DMS79 treated with DMSO at 0.1 percent for 48 hours (cell line): Measurements from ENCODE around the gene GAL3ST1.
A peak's percentile ranks its signal among the peaks of the same experiment; 100 is the strongest.
"Not testable (repeated sequence)": the region's sequence is repeated elsewhere in the genome, so short reads cannot be mapped to it uniquely, and the experiment has no call there.

Experiments
- DNase-seq: peaks from one replicate; lab custom pipeline; 2025; lab: John Stamatoyannopoulos, UW

GAL3ST1 gene

DNA sequence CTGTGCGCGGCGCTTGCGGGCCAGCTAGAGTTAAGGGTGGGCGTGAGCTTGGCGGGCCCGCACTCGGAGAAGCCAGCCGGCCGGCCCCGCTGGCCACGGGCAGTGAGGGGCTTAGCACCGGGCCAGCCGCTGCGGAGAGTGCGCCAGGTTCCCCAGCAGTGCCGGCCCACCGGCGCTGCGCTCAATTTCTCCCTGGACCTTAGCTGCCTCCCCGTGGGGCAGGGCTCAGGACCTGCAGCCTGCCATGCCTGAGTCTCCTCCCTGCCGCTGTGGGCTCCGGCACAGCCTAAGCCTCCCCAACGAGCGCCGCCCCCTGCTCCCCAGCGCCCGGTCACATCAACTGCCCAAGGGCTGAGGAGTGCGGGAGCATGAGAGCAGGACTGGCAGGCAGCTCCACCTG, 22.4 kb upstream of the GAL3ST1 start:
- DNase-seq, result no peak

DNA sequence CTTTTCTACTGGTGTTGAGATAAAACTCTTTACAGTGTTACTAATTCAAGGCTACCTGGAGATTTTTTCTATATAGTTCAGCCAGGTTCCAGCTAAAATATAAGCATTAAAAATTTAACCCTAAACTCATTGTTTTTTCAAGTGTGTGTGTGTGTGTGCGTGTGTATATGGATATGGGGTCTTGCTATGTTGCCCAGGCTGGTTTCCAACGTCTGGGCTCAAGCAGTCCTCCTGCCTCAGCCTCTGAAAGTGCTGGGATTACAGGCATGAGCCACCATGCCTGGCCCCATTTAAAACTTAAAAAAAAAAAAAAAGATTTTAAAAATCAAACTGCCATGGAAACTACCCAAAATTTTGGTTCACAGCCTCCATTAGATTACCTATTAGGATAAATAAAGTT, 21.7 kb upstream of the GAL3ST1 start:
- DNase-seq, result no peak

DNA sequence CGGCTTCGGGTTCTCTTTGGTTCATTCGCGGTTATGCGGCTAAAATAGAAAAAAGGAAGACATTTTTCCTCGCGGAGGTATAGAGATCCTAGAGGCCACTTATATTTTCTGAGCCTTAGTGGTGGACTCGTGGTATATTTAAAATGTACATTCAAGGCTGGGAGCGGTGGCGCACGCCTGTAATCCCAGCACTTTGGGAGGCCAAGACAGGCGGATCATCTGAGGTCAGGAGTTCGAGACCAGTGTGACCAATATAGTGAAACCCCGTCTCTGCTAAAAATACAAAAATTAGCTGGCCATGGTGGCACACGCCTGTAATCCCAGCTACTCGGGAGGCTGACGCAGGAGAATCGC, 17.9 kb upstream of the GAL3ST1 start:
- not testable (repeated sequence) for DNase-seq

DNA sequence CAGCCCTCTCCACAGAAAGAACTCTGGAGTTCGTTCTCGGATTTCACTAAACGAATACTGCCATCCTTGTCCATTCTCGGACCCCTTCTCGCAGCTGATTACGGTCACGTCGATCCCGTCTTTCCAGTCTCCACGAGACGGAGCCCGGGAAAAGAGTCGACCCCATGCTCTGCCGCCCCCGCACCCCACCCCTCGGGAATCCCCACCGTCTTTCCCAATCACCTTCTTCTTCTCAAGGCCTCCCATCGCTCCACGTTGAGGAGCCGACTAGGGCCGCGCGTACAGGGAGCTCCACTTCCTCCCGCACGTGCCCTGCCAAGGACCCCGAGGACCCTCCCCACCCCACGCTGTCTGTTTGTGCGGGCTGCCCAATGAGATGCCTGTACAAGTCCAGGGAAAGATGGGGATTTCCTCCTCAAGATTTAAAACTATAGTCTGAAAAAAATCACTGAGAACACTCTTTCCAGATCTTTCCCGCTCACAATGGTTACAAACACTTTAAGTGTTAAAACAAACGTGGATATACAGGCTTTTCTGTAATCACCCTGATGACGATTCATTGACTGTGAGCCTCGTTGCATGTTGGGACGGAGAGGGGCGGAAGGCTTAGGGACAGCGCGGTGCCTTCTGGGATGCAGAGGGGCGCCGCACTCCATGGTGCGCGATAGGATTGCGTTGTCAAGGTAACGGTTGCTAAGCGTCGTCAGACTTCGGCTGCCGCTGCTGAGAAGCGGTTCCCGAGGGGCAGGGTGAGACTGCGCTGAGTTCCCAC, 17.3 kb upstream of the GAL3ST1 start, which contains the start of gene PES1:
Gene PES1 (minus strand): TSS at position 323 of the 772 bp plus-strand sequence. CDS start 77 bp downstream, at position 246.
- peak; percentile 86 for DNase-seq

DNA sequence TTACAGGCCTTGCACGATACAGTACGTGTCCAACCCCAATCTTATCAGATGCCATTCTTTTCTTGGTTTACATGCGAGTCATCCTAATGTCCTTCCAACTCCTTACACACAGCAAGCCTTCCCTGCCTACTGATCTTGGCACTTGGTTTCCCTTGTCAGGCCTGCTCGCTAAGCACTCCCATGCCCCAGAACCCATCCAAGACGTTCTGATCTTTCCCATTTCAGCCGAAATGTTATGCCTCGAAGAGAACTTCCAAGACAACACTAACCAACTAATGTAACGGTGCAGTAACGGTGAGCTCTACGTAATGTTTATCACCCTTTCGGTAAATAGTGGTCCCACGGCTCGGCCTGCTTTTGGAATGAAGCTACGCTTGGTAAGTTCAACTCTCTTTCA, 16.7 kb upstream of the GAL3ST1 start:
- no peak for DNase-seq

DNA sequence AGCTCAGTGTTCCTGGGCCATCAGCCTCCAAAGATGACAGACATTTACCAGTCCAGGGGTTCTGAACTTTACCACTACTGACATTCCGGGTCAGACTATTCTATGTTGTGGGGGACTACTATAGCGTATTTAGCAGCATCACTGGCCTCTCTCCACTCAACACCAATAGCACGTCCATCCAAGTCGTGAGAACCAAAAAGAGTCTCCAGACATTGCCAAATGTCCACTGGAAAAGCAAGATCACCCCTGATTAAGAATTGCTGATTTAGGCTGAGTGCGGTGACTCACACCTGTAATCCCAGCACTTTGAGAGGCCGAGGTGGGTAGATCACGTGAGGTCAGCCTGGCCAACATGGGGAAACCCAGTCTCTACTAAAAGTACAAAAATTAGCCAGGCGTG, 11.9 kb upstream of the GAL3ST1 start:
- DNase-seq, result no peak

DNA sequence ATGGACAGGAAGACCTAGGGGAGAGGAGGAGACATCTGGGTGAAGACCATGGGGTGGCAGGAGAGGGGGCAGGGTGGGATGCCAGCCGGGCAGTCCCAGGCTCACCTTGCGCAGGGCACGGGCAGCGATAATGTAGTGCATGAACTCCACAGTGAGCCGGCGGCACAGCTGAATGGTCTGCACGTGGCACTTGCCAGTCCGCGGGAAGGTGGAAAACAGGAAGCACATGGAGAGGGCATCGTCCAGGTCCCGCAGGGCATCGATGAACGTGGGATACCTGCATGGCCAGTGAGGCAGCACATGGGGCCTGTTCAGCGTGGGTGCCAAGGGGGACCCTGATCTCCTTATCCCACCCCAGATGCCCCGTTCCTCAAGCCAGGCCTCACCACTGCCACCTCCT, 10.0 kb upstream of the GAL3ST1 start:
- no peak for DNase-seq

DNA sequence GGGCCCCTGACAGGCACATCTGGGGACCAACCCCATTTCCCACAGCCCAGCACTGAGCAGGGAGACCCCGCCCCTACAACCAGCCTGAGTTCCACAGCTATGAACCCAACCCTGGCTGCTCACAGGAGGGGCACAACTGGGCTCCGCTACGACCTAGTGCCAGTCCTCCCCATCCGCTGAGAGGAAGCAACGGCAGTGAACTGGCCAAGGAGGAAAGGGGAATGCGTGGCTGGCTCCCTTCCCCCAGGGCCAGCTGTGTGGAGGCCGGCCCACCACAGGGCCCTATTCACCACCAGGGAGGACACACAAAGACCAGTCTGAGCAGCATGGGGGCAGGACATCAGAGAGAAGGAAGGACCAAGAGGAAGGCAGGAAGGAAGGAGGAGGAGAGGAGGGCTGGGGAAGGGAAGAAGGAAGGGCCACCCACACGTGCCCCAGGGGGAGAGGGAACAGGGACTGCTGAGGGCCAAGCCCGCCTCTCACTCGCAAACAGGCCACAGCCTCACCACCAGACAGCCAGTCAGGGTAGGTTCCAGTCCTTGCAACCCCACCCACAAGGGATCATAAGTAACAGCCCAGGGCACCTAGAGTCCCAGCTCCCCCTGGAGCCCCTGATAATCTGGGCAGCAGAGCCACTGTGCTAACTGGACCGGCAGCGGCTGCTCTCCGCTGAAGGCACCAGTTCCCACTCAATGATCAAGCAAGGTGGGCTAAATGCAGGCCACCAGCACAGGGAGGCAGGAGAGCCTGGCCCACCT, 8.5 kb upstream of the GAL3ST1 start:
- no peak for DNase-seq

DNA sequence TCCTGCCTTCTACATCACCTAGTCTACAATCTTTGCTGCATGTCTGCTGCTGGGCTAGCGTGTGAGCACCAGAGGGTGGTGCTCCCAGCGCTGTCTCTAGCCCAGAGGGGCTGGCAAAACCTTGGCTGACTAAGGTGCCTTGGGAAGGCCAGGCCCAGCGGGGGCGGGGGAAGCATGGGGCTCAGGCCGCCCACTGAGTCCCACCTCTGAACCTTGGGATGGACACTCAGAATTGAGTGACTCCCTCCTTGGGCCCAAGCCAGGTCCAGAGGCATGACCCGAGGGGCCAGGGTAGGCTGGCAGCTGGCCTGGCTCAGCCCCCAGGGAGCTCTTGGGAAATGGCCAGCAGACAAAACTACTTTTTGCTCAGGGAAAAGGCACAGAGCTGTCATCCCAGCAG, 7.6 kb upstream of the GAL3ST1 start:
- no peak for DNase-seq

DNA sequence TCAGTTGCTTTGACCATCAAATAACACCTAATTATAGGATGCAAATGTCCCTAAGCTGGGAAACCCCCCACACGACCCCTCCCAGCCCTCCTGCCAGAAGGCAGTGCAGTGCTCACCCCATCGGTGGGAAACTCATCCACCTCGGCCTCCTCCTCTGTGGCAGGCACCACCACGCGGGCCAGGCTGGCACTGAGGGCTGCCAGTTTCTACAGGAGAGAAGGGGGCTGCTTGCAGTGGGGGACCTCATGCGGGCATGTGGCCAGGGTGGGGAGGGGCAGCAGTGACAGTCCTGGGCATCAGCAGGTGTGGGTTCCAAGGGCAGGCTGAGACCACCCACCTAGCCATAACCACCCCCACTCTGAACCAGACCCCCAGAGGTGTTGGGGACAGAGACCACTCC, 6.4 kb upstream of the GAL3ST1 start:
- DNase-seq, result no peak

DNA sequence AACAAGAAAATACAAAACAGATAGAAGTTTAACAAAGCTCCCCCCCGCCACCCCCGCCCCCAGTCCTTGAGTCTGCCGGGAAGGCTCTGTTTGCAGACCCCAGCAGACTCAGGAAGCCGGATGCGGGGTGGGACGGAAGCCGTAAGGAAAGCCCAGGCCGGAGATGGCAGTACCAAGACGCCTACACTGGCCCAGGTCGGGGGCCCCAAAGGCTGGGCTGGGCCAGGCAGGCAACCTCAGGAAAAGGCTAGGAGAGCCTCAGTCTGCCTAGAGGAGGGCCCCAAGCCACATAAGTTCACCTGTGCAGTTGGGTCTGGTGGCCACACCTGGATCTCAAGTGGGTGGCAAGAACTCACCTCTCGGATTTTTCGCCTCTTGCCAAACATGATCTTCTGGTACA, 4.0 kb upstream of the GAL3ST1 start:
- DNase-seq, result no peak

DNA sequence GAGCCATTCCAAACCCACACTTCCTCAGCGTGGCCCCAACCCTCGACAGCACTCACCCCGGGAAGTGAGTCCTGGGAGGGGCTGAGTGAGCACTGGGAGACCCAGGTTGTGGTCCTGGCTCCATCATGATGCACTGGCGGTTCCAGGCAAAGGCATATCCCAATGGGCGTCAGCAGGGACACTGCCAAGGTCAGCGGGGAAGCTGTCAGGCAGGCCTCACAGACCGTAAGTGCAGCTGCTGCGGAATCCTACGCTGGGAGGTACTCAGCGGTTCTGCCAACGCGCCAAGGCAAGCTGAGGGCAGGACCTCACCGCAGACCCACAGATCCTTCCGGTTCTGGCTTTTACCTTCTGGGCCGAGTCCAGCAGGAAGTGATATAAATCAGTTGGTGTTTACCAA, 1.4 kb upstream of the GAL3ST1 start:
- DNase-seq, result no peak

DNA sequence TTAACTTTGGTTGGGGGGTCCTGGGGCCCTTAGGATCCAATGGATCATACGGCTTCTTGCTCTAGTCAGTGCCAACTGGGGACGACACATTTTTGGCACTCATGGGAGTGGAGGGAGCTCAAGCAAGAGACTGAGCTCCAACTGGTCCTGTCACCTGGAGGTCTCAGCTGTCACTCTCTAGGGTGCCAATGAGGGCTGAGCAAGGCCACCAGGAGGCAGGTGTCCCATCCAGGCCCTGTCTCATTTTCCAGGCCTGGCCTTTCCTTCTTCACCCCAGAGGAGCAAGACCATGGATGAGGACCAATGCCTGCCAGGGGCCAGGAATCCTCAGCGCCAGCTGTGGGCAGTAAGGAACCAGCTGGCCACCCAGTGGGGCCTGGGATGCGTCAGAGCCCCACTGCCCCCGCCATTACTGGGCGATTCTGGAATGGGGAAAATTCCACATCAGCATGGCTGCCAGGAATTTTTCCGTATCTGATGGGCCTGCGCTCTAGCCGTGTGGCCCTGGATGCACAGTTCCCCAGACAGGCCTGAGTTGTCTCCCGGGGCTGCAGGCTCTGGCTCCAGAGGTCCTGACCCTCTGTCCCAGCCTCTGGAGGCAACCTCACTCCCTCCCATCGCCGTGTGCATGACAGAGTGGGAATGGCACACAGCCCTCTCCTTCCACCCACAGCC, 669 bp upstream of the GAL3ST1 start:
- no peak for DNase-seq

DNA sequence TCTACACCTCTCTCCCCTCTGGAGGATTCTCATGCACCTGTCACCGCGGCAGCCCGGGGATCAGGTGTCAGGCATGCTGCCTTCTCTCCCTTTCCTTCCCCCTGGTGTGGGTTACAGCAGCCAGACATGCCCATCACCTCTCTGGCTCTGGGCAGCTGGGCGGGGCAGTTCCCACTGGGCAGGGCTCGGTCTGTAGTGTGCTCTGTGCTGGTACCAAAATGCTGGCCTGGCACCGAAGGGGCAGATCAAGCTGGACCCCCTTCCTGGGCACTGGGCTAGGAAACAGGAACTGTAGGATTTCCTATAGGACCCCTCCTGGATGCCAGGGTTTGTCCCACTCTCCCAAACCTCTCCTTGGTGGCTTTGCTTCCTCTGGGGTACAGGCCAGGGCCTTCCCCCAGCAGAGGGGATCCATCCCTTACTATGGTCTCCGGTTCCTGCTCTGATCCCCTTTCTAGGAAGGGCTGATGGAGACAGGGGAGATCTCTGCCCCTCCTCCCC, 821 bp downstream of the GAL3ST1 start:
- DNase-seq, result no peak

DNA sequence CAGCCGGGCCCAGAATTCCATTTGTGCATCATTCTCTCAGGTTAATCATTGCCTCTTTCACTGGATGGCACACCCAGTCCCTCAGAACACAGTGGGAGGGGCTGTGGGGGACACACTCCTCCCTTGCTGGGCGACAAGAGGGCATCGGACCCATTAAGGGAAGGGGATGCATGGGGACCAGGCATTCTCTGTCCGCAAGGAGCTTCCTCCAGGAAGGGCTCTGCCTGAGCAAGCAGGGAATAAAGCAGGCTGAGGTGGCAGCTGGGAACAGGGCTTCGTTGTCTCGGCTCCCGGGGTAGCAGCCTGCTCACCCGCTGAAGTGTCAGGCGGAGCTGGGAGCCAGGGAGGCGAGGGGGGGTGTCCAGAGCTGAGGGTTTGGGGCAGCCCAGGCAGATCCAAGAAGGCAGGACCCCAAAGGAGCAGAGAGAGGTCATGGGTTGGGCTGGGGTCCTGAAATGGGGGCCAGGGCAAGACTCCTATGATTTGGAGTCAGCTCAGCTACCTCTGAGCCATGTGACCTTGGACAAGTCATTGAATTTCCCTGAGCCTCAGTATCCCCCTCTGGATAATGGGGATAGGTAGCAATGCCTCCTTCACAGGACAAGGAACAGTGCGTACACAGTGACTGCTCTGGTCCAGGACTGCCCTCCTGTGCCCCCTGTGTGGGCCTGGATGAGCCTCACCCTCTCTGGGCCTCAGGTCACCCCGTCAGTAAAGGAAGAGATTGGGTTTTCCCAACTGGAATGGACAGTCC, 1.4 kb downstream of the GAL3ST1 start:
- no peak for DNase-seq

DNA sequence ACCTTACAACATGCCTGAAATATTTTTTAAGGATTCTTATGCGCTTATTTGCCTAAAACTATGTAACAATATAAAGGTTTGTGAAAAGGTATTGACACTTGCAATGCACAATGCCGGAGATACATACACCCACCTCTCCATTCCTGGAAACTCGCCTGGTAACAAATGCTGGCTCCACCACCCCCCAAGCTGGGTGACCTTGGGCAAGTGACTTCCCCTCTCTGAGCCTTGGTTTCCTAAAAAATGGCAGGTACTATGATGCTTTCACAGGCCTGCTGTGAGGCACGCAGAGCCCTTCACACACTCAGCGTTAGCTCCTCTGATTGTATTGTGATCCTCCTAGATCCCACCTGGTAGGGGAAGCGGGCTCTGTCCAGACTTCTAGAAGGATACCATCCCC, 2.3 kb downstream of the GAL3ST1 start:
- DNase-seq, result no peak

DNA sequence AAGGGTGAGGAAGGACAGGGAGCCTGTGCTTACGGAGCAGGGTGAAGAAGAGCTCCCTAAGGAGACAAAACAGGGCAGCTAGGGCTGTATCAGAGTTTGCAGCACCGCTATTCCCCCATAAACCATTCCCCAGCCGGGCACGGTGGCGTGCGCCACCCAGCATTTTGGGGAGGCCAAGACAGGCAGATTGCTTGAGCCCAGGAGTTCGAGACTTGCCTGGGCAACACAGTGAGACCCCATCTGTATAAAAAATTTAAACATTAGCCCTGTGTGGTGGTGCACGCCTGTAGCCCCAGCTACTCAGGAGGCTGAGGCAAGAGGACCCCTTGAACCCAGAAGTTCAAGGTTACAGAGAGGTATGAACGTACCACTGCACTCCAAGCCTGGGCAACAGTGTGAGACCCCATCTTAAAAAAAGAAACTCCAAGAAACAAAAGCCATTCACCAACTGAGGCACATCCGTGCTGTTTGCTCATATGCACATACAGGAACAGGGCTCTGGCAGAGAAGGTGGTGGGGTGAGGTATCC, 4.7 kb downstream of the GAL3ST1 start:
- no peak for DNase-seq

DNA sequence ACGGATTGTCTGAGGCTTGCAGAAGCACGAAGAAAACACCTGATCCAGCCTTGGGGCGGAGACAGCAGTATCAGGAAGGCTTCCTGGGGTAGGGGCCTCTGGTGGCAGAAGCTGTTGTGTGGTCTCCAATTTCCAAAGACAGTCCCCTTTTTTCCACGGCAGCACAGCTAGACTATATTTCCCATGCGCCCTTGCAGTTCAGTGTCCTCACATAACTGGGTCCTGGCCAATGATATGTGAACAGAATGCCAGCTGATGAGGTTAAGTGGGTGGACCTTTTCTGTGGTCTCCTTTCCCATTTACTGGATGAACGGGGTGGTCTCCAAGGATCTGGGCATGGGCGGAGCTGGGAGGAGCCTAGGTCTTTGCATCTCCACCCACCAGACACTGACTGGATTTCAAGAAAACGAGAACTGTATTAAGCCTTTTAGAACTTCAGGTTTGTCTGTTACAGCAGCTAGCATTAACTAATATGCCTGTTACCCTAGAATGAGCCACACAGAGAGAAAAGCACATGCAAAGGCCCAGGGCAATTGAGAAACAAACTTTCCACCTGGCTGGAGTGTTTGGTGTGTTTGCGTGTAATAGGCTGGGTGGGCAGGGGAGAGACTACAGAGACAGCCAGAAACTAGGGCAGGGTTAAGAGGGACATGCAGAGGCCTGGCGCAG, 6.2 kb downstream of the GAL3ST1 start:
- DNase-seq, result no peak

DNA sequence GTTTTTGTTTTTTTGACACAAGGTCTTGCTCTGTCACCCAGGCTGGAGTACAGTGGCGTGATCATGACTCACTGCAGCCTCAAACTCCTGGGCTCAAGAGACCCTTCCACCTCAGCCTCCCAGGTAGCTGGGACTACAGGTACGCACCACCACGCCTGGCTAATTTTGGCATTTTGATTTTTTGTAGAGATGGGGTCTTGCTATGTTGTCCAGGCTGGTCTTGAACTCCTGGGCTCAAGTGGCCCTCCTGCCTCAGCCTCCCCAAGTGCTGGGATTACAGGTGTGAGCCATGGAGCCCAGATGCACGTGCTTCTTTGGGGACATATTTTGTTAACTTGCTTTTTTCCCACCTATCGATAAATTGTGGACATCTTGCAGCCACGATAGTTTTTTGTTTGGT, 7.2 kb downstream of the GAL3ST1 start:
- DNase-seq, result not testable (repeated sequence)

DNA sequence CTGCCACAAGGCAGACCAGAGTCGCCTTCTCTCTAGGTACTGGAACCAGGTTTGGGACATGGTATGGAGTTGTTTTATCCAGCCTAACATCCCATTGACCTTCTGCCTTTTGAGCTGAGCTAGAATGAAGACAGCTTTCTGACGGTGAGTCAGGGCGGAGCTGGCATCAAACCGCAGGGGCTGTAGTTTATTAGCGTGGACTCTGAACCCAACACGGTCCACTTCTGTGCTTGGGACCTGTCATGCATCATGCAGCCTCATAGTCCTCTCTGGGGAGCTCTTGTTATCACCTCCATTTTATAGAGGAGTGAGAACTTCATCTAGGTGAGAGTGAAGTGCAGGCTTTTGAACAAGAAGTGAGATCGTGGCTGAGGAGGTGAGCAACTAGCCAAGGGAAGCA, 8.3 kb downstream of the GAL3ST1 start:
- DNase-seq, result no peak

DNA sequence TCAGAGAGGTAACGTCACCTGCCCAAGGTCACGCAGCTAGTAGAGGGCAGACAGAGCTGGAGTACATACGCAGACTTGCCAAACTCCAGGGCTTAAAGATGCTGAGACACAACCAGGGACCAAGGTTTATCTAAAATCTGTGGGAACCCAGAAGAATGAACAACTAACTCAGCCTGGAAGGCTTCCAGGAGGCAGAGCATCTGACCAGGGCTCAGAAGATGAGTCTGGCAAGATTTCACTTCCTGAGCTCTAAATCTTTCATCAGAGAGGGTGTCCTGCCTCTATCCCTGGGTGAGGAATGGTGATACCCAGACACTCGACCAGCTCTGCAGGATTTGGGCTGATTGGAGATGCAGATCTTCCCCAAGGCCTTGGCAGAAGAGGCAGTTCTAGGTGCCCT, 9.1 kb downstream of the GAL3ST1 start:
- DNase-seq, result no peak
